Thyroid gland (tissue), 4 donors: ENCODE measurements around the gene FUOM. TPM values are rescaled to one million over a fixed set of nuclear protein-coding genes. Genes with fewer than 3 reads are reported as not detected.

ENCODE experiments used
- DNase-seq, 2 donors: peaks; one replicate each; pipeline ENCODE4 v3.0.0-alpha.2; 2019
- H3K27ac ChIP-seq, 3 donors: fragments of 200-600 bp; sonication (generic); 1 replicate in 2 of 3; 2 replicates in 1 of 3; pipeline ENCODE4 v1.5.1; 2016 to 2019; ENCODE audit warnings: mild to moderate bottlenecking in 1 of 3, moderate library complexity in 1 of 3
- H3K27me3 ChIP-seq: fragments of 200-600 bp; sonication (generic); one replicate; pipeline ENCODE4 v1.5.1; 2019
- H3K36me3 ChIP-seq, 2 donors: fragments of 200-600 bp; sonication (generic); one replicate each; pipeline ENCODE4 v1.5.1; 2016 to 2019
- H3K4me1 ChIP-seq, 2 donors: fragments of 200-600 bp; sonication (generic); one replicate each; pipeline ENCODE4 v1.5.1; 2017 to 2019
- H3K4me3 ChIP-seq, 3 donors: fragments of 200-600 bp; sonication (generic); replicated peaks in 1 of 3; 1 replicate in 2 of 3; 2 replicates in 1 of 3; pipeline ENCODE4 v1.5.1; 2016; ENCODE audit warnings: mild to moderate bottlenecking in 1 of 3
- H3K9me3 ChIP-seq: fragments of 200-600 bp; sonication (generic); one replicate; pipeline ENCODE4 v1.5.1; 2017
- CTCF ChIP-seq, 6 experiments: fragments of 200-600 bp in 3 of 6; fragments of 450-650 bp in 3 of 6; sonication (generic) in 3 of 6; IDR thresholded peaks; one replicate each; pipeline ENCODE4 v1.5.1; 2016 to 2019; ENCODE audit warnings: antibody characterized with exemption in 6 of 6, mild to moderate bottlenecking in 2 of 6, inconsistent platforms in 1 of 6, moderate library complexity in 1 of 6
- POLR2A ChIP-seq, 2 donors: fragments of 450-650 bp; IDR thresholded peaks; one replicate each; pipeline ENCODE4 v1.6.1; 2017; ENCODE audit warnings: antibody characterized with exemption in 2 of 2, mild to moderate bottlenecking in 2 of 2, moderate library complexity in 1 of 2
- WGBS, 2 donors: methylation state at CpG; one replicate each; pipeline ENCODE4 v1.1.5; 2017; 5-methylcytosine and 5-hydroxymethylcytosine counted together
- intact Hi-C: fragments of 100-400 bp; cut with DNase I; formaldehyde crosslinking; loops from one replicate; pipeline ENCODE4 v1.15.1; 2023
- total RNA-seq, 4 donors: library from RNA; depleted of rRNA; stranded (reverse); fragments of >200 nt; gene quantifications; one replicate each; pipeline ENCODE4 v1.2.3, GENCODE V29; 2016

The FUOM gene
- total RNA-seq, 4 donors from 2014 or later = 7.4 to 25.9 (median 18.9) TPM

- Histone ChIP-seq H3K27me3 (no peaks in the 10 kb centered on the region), H3K9me3 (no peaks in the 10 kb centered on the region), H3K4me1 (peaks cover 4 to 6% of the 10 kb centered on the region in 2 donors), H3K27ac (no peak overlapping the region), H3K36me3 (no peaks in the 10 kb centered on the region), H3K4me3 (no peak overlapping the region)
- peak in 5 of 6 experiments; percentile 36 to 65 (median 51) for TF ChIP-seq CTCF (IDR thresholded peaks at IDR 0.05)
- TF ChIP-seq POLR2A (IDR thresholded peaks at IDR 0.05) = no peak
- peak; percentile 48 to 52 for DNase-seq
- intact Hi-C loops = no loop called here
- 0 to 31% methylated on average over 7 to 9 of the region's 51 CpGs for WGBS, 2 donors
Observed at GRCh38 chr10:133318494-133319127, 39.2 kb downstream of the FUOM start.

- TF ChIP-seq CTCF (IDR thresholded peaks at IDR 0.05) (no peak), POLR2A (IDR thresholded peaks at IDR 0.05) (no peak)
- Histone ChIP-seq H3K9me3 (no peaks in the 10 kb centered on the region), H3K27me3 (no peaks in the 10 kb centered on the region), H3K36me3 (no peaks in the 10 kb centered on the region), H3K4me1 (peaks cover 4 to 6% of the 10 kb centered on the region in 2 donors), H3K27ac (no peak overlapping the region), H3K4me3 (no peak overlapping the region)
- DNase-seq = no peak
- WGBS, 2 donors = 83 to 88% methylated on average over 3 to 6 of the region's 7 CpGs
- intact Hi-C loops = no loop called here
Observed at GRCh38 chr10:133316732-133317131, 41.1 kb downstream of the FUOM start.

GRCh38 chr10:133316266-133316665 lies 41.6 kb downstream of the FUOM start:
- H3K4me1 ChIP-seq = peaks cover 4 to 6% of the 10 kb centered on the region in 2 donors
- H3K9me3 ChIP-seq = no peaks in the 10 kb centered on the region
- H3K36me3 ChIP-seq = peaks cover 0 to 3% of the 10 kb centered on the region in 2 donors
- H3K4me3 ChIP-seq = no peak overlapping the region
- no peaks in the 10 kb centered on the region for H3K27me3 ChIP-seq
- intact Hi-C loops = no loop called here
- DNase-seq = no peak
- H3K27ac ChIP-seq = no peak overlapping the region
- TF ChIP-seq CTCF (IDR thresholded peaks at IDR 0.05) (no peak), POLR2A (IDR thresholded peaks at IDR 0.05) (no peak)
- 94 to 96% methylated on average over 5 to 9 of the region's 9 CpGs for WGBS, 2 donors

GRCh38 chr10:133315847-133316246 lies 42.0 kb downstream of the FUOM start:
- peaks cover 0 to 3% of the 10 kb centered on the region in 2 donors for H3K36me3 ChIP-seq
- peaks cover 4 to 6% of the 10 kb centered on the region in 2 donors for H3K4me1 ChIP-seq
- no peaks in the 10 kb centered on the region for H3K9me3 ChIP-seq
- 85 to 90% methylated on average over 5 of the region's 5 CpGs for WGBS, 2 donors
- TF ChIP-seq CTCF (IDR thresholded peaks at IDR 0.05) = no peak
- no peak for TF ChIP-seq POLR2A (IDR thresholded peaks at IDR 0.05)
- H3K27me3 ChIP-seq = no peaks in the 10 kb centered on the region
- no peak overlapping the region for H3K4me3 ChIP-seq
- intact Hi-C loops = no loop called here
- no peak for DNase-seq
- no peak overlapping the region for H3K27ac ChIP-seq

- Histone ChIP-seq H3K9me3 (no peaks in the 10 kb centered on the region), H3K4me3 (no peak overlapping the region), H3K36me3 (peaks cover 0 to 10% of the 10 kb centered on the region in 2 donors), H3K27me3 (no peaks in the 10 kb centered on the region), H3K27ac (no peak overlapping the region), H3K4me1 (peaks cover 4 to 6% of the 10 kb centered on the region in 2 donors)
- WGBS, 2 donors = 75 to 80% methylated on average over 9 to 12 of the region's 12 CpGs
- TF ChIP-seq POLR2A (IDR thresholded peaks at IDR 0.05) = no peak
- TF ChIP-seq CTCF (IDR thresholded peaks at IDR 0.05) = no peak
- intact Hi-C loops = loop anchor here (5.0 kb wide), 2 partner anchors 53 to 62 kb away; partner anchors contain the start of gene PAOX
- no peak for DNase-seq
Observed at GRCh38 chr10:133314911-133315310, 42.9 kb downstream of the FUOM start.
